T-helper 2 cell treated with Interferon-gamma antibody and Interleukin-4, amounts not matched to agents 5 μg/mL and 100 μg/mL, for 36 hours (primary cell): ENCODE results near the gene VAV2.

ENCODE experiments used
- DNase-seq: peaks from one replicate; pipeline ENCODE4 v3.0.0; 2021; ENCODE audit warnings: low spot score
- H3K27ac Mint-ChIP-seq: one replicate; pipeline ENCODE4 v1.8.0; 2021; ENCODE audit warnings: mild to moderate bottlenecking, mixed read lengths
- H3K27me3 Mint-ChIP-seq: one replicate; pipeline ENCODE4 v1.8.0; 2021; ENCODE audit warnings: low read depth, mixed read lengths
- H3K36me3 Mint-ChIP-seq: one replicate; pipeline ENCODE4 v1.8.0; 2021; ENCODE audit warnings: low read depth, mixed read lengths
- H3K4me1 Mint-ChIP-seq: one replicate; pipeline ENCODE4 v1.8.0; 2021; ENCODE audit warnings: low read depth, mixed read lengths
- H3K4me3 Mint-ChIP-seq: one replicate; pipeline ENCODE4 v1.8.0; 2022; ENCODE audit warnings: mild to moderate bottlenecking, moderate library complexity, mixed read lengths
- H3K9me3 Mint-ChIP-seq: one replicate; pipeline ENCODE4 v1.8.0; 2021; ENCODE audit warnings: mixed read lengths

VAV2 gene

GRCh38 chr9:133849110-133849670, 142.9 kb downstream of the VAV2 start:
- DNase-seq: no peak
- H3K27ac Mint-ChIP-seq: no peak overlapping the region
- H3K9me3 Mint-ChIP-seq: no peaks in the 10 kb centered on the region
- no peaks in the 10 kb centered on the region for H3K36me3 Mint-ChIP-seq
- no peaks in the 10 kb centered on the region for H3K27me3 Mint-ChIP-seq
- no peak overlapping the region for H3K4me3 Mint-ChIP-seq
- H3K4me1 Mint-ChIP-seq: no peaks in the 10 kb centered on the region

GRCh38 chr9:133848471-133849109, 143.5 kb downstream of the VAV2 start:
- no peaks in the 10 kb centered on the region for H3K36me3 Mint-ChIP-seq
- H3K27ac Mint-ChIP-seq: no peak overlapping the region
- no peaks in the 10 kb centered on the region for H3K4me1 Mint-ChIP-seq
- no peak overlapping the region for H3K4me3 Mint-ChIP-seq
- no peaks in the 10 kb centered on the region for H3K9me3 Mint-ChIP-seq
- DNase-seq: no peak
- H3K27me3 Mint-ChIP-seq: no peaks in the 10 kb centered on the region

- no peaks in the 10 kb centered on the region for H3K27me3 Mint-ChIP-seq
- no peak overlapping the region for H3K4me3 Mint-ChIP-seq
- H3K36me3 Mint-ChIP-seq: no peaks in the 10 kb centered on the region
- no peak for DNase-seq
- no peaks in the 10 kb centered on the region for H3K4me1 Mint-ChIP-seq
- H3K27ac Mint-ChIP-seq: no peak overlapping the region
- H3K9me3 Mint-ChIP-seq: no peaks in the 10 kb centered on the region
These were observed 145.5 kb downstream of the VAV2 start for GRCh38 chr9:133846483-133847090.

GRCh38 chr9:133845440-133845839, 146.7 kb downstream of the VAV2 start:
- H3K36me3 Mint-ChIP-seq: no peaks in the 10 kb centered on the region
- no peaks in the 10 kb centered on the region for H3K27me3 Mint-ChIP-seq
- no peak overlapping the region for H3K27ac Mint-ChIP-seq
- DNase-seq: no peak
- H3K4me3 Mint-ChIP-seq: no peak overlapping the region
- no peaks in the 10 kb centered on the region for H3K4me1 Mint-ChIP-seq
- H3K9me3 Mint-ChIP-seq: no peaks in the 10 kb centered on the region

- Mint-ChIP-seq H3K27me3 (no peaks in the 10 kb centered on the region), H3K4me1 (no peaks in the 10 kb centered on the region), H3K9me3 (no peaks in the 10 kb centered on the region), H3K4me3 (no peak overlapping the region), H3K36me3 (no peaks in the 10 kb centered on the region), H3K27ac (no peak overlapping the region)
- DNase-seq: no peak
These were observed 147.2 kb downstream of the VAV2 start for GRCh38 chr9:133844881-133845410.

GRCh38 chr9:133844398-133844784, 147.7 kb downstream of the VAV2 start:
- H3K4me3 Mint-ChIP-seq: no peak overlapping the region
- H3K36me3 Mint-ChIP-seq: no peaks in the 10 kb centered on the region
- H3K4me1 Mint-ChIP-seq: no peaks in the 10 kb centered on the region
- H3K9me3 Mint-ChIP-seq: no peaks in the 10 kb centered on the region
- no peak overlapping the region for H3K27ac Mint-ChIP-seq
- no peaks in the 10 kb centered on the region for H3K27me3 Mint-ChIP-seq
- DNase-seq: no peak

- H3K36me3 Mint-ChIP-seq: no peaks in the 10 kb centered on the region
- no peaks in the 10 kb centered on the region for H3K4me1 Mint-ChIP-seq
- H3K27me3 Mint-ChIP-seq: no peaks in the 10 kb centered on the region
- DNase-seq: no peak
- H3K27ac Mint-ChIP-seq: no peak overlapping the region
- no peak overlapping the region for H3K4me3 Mint-ChIP-seq
- H3K9me3 Mint-ChIP-seq: no peaks in the 10 kb centered on the region
These were observed 148.2 kb downstream of the VAV2 start for GRCh38 chr9:133843751-133844397.

- no peak overlapping the region for H3K4me3 Mint-ChIP-seq
- no peak overlapping the region for H3K27ac Mint-ChIP-seq
- no peaks in the 10 kb centered on the region for H3K9me3 Mint-ChIP-seq
- DNase-seq: no peak
- H3K4me1 Mint-ChIP-seq: no peaks in the 10 kb centered on the region
- no peaks in the 10 kb centered on the region for H3K36me3 Mint-ChIP-seq
- H3K27me3 Mint-ChIP-seq: no peaks in the 10 kb centered on the region
These were observed 148.9 kb downstream of the VAV2 start for GRCh38 chr9:133843250-133843649.

DNA sequence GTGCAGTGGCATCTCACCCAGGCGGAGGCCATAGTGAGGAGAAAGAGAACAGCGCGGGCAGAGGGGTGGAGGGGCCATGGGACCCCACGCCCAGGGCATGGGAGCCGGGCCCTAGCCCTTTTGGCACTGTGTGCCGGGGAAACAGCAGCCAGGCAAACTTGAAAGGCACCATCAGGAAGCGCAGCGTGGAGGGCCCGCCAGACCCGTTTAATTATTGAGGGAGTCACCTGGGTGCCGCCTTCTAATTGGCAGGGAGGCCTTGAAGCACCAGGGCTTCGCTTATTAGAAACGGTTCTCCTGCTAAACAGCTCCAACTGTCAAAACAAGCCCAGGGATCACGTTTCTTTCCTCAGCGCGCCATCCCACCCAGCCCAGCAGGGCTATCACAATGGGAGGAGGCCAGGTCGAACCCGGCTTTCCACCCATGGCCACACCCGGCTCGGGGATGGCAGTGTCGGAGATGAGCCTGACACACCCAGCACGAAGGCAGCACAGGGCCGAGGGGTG, 149.3 kb downstream of the VAV2 start:
- Mint-ChIP-seq H3K36me3 (no peaks in the 10 kb centered on the region), H3K4me1 (no peaks in the 10 kb centered on the region), H3K4me3 (no peak overlapping the region), H3K27ac (no peak overlapping the region), H3K9me3 (no peaks in the 10 kb centered on the region), H3K27me3 (no peaks in the 10 kb centered on the region)
- DNase-seq: no peak

GRCh38 chr9:133842174-133842573, 149.9 kb downstream of the VAV2 start:
- Mint-ChIP-seq H3K4me3 (no peak overlapping the region), H3K27ac (no peak overlapping the region), H3K36me3 (no peaks in the 10 kb centered on the region), H3K9me3 (no peaks in the 10 kb centered on the region), H3K27me3 (no peaks in the 10 kb centered on the region), H3K4me1 (no peaks in the 10 kb centered on the region)
- no peak for DNase-seq

GRCh38 chr9:133841167-133841812, 150.8 kb downstream of the VAV2 start:
- Mint-ChIP-seq H3K4me3 (no peak overlapping the region), H3K27ac (no peak overlapping the region), H3K9me3 (no peaks in the 10 kb centered on the region), H3K27me3 (no peaks in the 10 kb centered on the region), H3K4me1 (no peaks in the 10 kb centered on the region), H3K36me3 (no peaks in the 10 kb centered on the region)
- no peak for DNase-seq

DNA sequence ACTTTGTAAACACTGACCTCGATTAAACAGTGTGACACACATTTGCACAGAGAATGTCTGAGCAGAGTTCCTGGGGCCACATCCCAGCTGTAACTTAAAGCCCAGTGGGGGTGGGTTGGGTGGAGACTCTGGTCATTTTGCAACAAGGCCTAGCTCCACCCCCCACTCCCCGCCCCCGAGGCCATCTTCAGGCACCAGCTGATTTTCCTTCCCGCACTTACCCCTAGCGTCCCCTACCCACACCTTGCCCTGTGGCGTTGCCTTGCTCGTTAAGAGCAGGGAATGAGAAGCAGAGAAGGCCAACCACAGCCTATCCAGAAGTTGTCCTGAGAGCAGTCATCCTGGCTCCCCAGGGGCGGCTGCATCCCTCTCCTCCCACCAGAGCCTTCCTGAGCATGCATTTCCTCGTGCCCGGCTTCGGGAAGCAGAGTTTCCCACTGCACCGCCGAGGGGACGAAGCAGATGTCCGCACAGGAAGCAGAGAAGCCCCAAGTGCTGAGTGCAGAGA, 152.2 kb downstream of the VAV2 start:
- no peaks in the 10 kb centered on the region for H3K4me1 Mint-ChIP-seq
- H3K36me3 Mint-ChIP-seq: no peaks in the 10 kb centered on the region
- DNase-seq: no peak
- no peak overlapping the region for H3K27ac Mint-ChIP-seq
- H3K4me3 Mint-ChIP-seq: no peak overlapping the region
- H3K9me3 Mint-ChIP-seq: no peaks in the 10 kb centered on the region
- H3K27me3 Mint-ChIP-seq: no peaks in the 10 kb centered on the region

DNA sequence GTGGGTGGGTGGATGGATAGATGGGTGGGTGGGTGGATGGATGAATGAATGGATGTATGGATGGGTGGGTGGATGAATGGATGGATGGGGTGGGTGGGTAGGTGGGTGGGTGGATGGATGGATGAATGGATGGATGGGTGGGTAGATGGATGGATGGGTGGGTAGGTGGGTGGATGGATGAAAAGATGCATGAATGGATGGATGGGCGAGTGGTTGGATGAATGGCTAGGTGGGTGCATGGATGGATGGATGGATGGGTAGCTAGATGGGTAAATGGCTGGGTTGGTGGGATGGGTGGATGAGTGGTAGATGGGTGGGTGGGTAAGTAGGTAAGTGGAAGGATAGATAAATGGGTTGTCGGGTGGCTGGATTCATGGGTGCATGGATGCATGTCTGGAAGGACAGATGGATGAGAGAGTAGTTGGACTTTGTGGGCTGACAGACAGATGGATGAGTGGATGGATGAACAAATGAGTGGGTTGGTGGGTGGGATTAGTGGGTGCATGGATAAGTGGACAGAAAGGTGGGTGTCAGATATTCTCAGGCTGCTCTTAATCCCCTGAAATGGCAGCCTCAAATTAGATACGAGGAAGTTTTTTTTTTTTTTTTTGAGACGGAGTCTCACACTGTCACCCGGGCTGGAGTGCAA, 153.1 kb downstream of the VAV2 start:
- no peak for DNase-seq
- Mint-ChIP-seq H3K27ac (no peak overlapping the region), H3K9me3 (no peaks in the 10 kb centered on the region), H3K4me3 (no peak overlapping the region), H3K36me3 (no peaks in the 10 kb centered on the region), H3K4me1 (no peaks in the 10 kb centered on the region), H3K27me3 (no peaks in the 10 kb centered on the region)
